Stimulated activated CD8-positive, alpha-beta memory T cell treated with anti-CD3 and anti-CD28 coated beads, Interleukin-2, amount 100 ng/mL, for 48 hours (primary cell): Measurements from ENCODE around the gene CXCL11.
"Not testable (repeated sequence)": the region's sequence is repeated elsewhere in the genome, so short reads cannot be mapped to it uniquely, and the experiment has no call there.

Experiments
- DNase-seq, 2 donors: peaks; one replicate each; pipeline ENCODE4 v3.0.0-alpha.2; 2020; ENCODE audit warnings: low read depth in 2 of 2

Gene CXCL11

DNA sequence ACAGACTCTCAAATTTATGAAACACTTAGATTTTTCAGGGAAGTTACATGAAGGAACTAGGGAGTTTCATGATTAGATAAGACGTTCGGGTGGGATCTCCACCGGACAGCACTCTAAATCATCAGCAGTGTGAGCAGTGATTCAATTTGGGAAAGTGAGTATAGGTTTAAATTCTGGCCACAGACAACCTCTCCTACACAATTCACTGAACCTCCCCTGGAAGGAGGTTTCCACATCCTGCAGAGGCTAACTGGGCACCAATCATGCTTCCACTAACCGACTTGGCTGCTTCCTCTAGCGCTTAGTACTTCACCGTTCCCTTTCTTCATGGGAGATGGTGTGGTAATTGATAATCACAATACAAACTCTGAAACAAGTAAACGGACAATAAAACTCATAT is 34.2 kb downstream of the CXCL11 start:
- DNase-seq = no peak

GRCh38 chr4:76000279-76000678 is 35.6 kb downstream of the CXCL11 start:
- no peak for DNase-seq

GRCh38 chr4:75998525-75999147 is 37.2 kb downstream of the CXCL11 start:
- not testable (repeated sequence) for DNase-seq

GRCh38 chr4:75997946-75998345 is 37.9 kb downstream of the CXCL11 start:
- no peak for DNase-seq

DNA sequence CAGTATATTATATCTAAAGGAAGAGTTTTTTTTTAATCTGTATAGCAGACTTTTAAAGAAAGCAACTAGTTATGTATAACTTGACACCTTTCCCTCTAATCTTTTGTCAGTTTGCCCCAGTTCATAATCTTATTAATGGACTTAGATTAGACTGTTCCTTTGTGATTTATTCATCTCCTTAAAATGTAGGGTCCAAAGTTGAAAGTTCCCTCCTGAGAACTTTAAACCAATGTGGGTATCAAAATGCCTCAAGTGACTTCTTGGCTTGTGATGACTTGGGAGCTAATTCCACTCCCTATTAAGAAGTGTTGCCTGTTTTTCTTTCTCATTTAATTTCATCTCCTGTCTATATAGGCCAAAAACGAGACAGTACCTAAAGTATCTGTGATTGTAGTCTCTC is 38.8 kb downstream of the CXCL11 start:
- DNase-seq = no peak

- DNase-seq = no peak
Measured at GRCh38 chr4:75995727-75996126, 40.1 kb downstream of the CXCL11 start.

GRCh38 chr4:75992462-75992861 is 43.4 kb downstream of the CXCL11 start:
- DNase-seq = no peak

GRCh38 chr4:75989846-75990528 is 45.9 kb downstream of the CXCL11 start:
- DNase-seq = no peak

DNA sequence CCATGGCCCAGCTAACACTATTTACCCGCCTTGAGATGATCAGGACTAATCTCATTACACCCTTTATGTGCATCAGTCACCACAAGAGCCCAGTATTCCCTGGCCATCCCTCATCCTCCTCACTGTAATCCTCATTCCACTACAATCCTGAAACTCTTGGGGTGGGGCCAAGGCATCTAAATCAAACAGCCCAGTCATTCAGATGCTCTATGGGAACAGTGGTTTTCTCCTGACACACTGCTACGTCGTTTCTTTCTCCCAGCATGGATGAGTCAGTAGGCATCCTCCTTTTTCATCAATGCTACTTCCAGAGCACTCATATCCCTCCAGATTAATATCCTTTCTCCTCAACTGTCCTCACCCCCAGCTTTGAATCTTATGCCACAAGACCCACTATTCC is 50.8 kb downstream of the CXCL11 start:
- no peak for DNase-seq
